ENCODE results near the gene IPO9. TPM values are rescaled to one million over a fixed set of nuclear protein-coding genes. Genes with fewer than 3 reads are reported as not detected.
A peak's percentile ranks its signal among the peaks of the same experiment; 100 is the strongest.

IPO9 gene
- total RNA-seq, 4 donors from 2014 or later: 12.9 to 25.6 (median 19.8) TPM

DNA sequence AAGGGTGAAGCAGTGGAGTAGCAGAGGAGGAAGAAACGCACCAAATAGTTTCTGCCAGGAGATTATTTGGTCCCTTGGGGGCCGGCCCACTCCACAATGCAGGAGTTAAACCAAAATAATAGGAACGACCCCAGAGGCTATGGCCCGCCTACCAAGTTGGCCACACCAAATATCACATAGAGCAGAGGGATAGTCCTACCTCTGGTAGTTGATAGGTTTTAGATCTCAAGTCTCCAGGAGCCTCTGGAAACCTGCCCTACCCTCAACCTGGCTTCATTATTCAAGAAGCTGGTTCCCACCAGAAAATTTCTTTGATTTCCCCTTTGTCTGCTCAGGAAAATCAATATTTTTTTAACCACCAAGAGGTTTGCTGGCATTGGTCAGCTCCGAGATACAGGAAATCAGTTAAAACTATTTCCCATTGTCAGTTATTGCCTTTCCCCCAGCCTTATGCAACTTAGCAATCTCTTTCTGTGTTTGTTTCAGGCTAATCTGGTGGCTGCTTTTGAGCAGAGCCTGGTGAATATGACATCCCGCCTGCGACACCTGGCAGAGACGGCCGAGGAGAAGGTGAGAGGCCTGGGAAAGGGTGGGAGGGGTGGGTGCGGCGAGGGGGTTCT, 35.5 kb upstream of the IPO9 start:
- Histone ChIP-seq H3K27me3 (no peaks in the 10 kb centered on the region), H3K9me3 (no peaks in the 10 kb centered on the region), H3K36me3 (peaks cover 47% of the 10 kb centered on the region), H3K4me1 (peaks cover 30% of the 10 kb centered on the region), H3K27ac (no peak overlapping the region), H3K4me3 (no peak overlapping the region)
- WGBS: 77% methylated on average over 11 of the region's 11 CpGs
- TF ChIP-seq POLR2A (IDR thresholded peaks at IDR 0.05): no peak
- TF ChIP-seq CTCF (IDR thresholded peaks at IDR 0.05): no peak
- TF ChIP-seq POLR2AphosphoS5 (IDR thresholded peaks at IDR 0.05): no peak
- TF ChIP-seq EP300 (IDR thresholded peaks at IDR 0.05): no peak
- DNase-seq (ENCODE audit: low spot score in 2 of 2): no peak

DNA sequence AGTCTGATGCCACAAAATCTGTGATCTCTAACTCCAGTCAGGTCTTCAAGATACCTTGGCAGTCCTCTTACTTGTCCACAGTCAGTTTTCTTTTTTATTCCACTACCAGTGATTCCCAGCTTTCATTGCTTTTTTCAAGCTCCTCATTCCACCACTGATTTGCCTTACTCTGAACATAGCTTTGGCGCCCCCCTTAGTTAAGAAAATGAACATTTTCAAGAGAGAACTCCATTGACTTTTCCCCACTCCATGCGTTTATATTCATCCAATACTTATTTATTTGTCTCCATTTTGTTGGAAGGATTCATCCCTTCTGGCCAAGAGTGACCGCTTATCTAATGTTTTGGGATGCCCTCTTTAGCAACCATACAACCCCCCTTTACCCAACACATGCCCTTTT, 33.9 kb upstream of the IPO9 start:
- no peak overlapping the region for H3K27ac ChIP-seq
- no peaks in the 10 kb centered on the region for H3K27me3 ChIP-seq
- no peaks in the 10 kb centered on the region for H3K9me3 ChIP-seq
- 65% methylated on average over 3 of the region's 3 CpGs for WGBS
- peaks cover 29% of the 10 kb centered on the region for H3K4me1 ChIP-seq
- DNase-seq (ENCODE audit: low spot score in 2 of 2): no peak
- no peak overlapping the region for H3K4me3 ChIP-seq
- peaks cover 44% of the 10 kb centered on the region for H3K36me3 ChIP-seq
- TF ChIP-seq CTCF (IDR thresholded peaks at IDR 0.05): peak in 1 of 2 donors; percentile 8
- no peak for TF ChIP-seq POLR2AphosphoS5 (IDR thresholded peaks at IDR 0.05)
- no peak for TF ChIP-seq EP300 (IDR thresholded peaks at IDR 0.05)
- no peak for TF ChIP-seq POLR2A (IDR thresholded peaks at IDR 0.05)

DNA sequence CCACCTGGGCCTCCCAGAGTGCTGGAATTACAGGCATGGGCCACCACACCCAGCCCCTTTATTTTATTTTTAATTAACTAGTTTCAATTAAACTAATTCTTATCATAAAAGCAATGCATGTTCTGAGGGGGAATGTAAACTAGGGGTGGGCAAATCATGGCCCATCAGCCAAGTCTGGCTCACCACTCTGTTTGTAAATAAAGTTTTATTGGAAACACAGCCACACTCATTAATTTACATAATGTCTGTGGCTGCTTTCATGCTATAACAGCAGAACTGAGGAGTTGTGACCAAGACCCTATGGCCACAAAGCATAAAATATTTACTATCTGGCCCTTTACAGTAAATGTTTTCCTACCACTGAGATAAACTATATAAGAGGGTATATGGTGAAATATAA, 28.7 kb upstream of the IPO9 start:
- H3K36me3 ChIP-seq: peaks cover 49% of the 10 kb centered on the region
- no peaks in the 10 kb centered on the region for H3K4me1 ChIP-seq
- H3K27ac ChIP-seq: no peak overlapping the region
- no peaks in the 10 kb centered on the region for H3K27me3 ChIP-seq
- DNase-seq (ENCODE audit: low spot score in 2 of 2): no peak
- no peaks in the 10 kb centered on the region for H3K9me3 ChIP-seq
- TF ChIP-seq CTCF (IDR thresholded peaks at IDR 0.05): no peak
- TF ChIP-seq POLR2AphosphoS5 (IDR thresholded peaks at IDR 0.05): no peak
- no peak for TF ChIP-seq EP300 (IDR thresholded peaks at IDR 0.05)
- no peak for TF ChIP-seq POLR2A (IDR thresholded peaks at IDR 0.05)
- no peak overlapping the region for H3K4me3 ChIP-seq

DNA sequence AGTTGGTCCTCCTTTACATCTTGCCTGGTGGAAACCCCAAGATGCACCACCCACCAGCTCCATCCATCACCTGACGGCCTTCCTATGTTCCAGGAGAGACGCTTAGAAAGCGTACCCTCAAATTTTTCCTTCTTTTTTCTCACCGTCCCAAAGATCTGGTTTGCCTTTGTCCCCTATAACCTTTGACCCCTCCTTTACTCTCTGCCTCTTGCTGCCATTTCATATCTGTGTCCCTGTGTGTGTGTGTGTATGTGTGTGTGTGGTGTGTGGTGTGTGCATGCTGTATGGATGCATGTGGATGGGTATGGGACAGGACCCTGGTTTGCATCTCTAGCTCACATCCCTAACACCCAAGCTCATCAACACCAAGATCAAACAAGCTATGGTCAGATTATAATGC, 22.2 kb upstream of the IPO9 start:
- Histone ChIP-seq H3K27ac (no peak overlapping the region), H3K36me3 (peaks cover 85% of the 10 kb centered on the region), H3K27me3 (no peaks in the 10 kb centered on the region), H3K4me1 (no peaks in the 10 kb centered on the region), H3K4me3 (no peak overlapping the region), H3K9me3 (no peaks in the 10 kb centered on the region)
- DNase-seq (ENCODE audit: low spot score in 2 of 2): no peak
- 94% methylated on average over 4 of the region's 4 CpGs for WGBS
- TF ChIP-seq POLR2AphosphoS5 (IDR thresholded peaks at IDR 0.05) (no peak), POLR2A (IDR thresholded peaks at IDR 0.05) (no peak), EP300 (IDR thresholded peaks at IDR 0.05) (no peak), CTCF (IDR thresholded peaks at IDR 0.05) (no peak)

GRCh38 chr1:201807958-201808632, 20.9 kb upstream of the IPO9 start:
- TF ChIP-seq EP300 (IDR thresholded peaks at IDR 0.05) (no peak), POLR2A (IDR thresholded peaks at IDR 0.05) (no peak), POLR2AphosphoS5 (IDR thresholded peaks at IDR 0.05) (no peak)
- Histone ChIP-seq H3K27me3 (no peaks in the 10 kb centered on the region), H3K4me1 (no peaks in the 10 kb centered on the region), H3K27ac (no peak overlapping the region), H3K36me3 (peaks cover 93% of the 10 kb centered on the region), H3K9me3 (no peaks in the 10 kb centered on the region), H3K4me3 (no peak overlapping the region)
- 89% methylated on average over 11 of the region's 11 CpGs for WGBS
- DNase-seq (ENCODE audit: low spot score in 2 of 2): peak in 1 of 2 donors; percentile 65
